IPS-20b (cell line): ENCODE results near the gene SUGCT.
"Not testable (repeated sequence)": the region's sequence is repeated elsewhere in the genome, so short reads cannot be mapped to it uniquely, and the experiment has no call there.

Source experiments
- H3K27ac ChIP-seq: one replicate; pipeline ENCODE4 v1.5.1; 2013; ENCODE audit warnings: low read length
- H3K27me3 ChIP-seq: 2 replicates; pipeline ENCODE4 v1.6.1; 2013; ENCODE audit warnings: mild to moderate bottlenecking, low read length, inconsistent platforms; ENCODE audit not compliant: insufficient read depth
- H3K36me3 ChIP-seq: 2 replicates; pipeline ENCODE4 v1.6.1; 2013; ENCODE audit warnings: low read depth, mild to moderate bottlenecking, inconsistent platforms, low read length, moderate library complexity; ENCODE audit not compliant: insufficient read depth
- H3K4me1 ChIP-seq: 2 replicates; pipeline ENCODE4 v1.6.1; 2013; ENCODE audit warnings: mild to moderate bottlenecking, control low read depth, inconsistent platforms, low read length, moderate library complexity; ENCODE audit not compliant: insufficient read depth
- H3K4me3 ChIP-seq: 2 replicates; pipeline ENCODE4 v1.5.1; 2013; ENCODE audit warnings: mild to moderate bottlenecking, low read length, inconsistent platforms
- H3K9ac ChIP-seq: 2 replicates; pipeline ENCODE4 v1.6.1; 2013; ENCODE audit warnings: low read depth, mild to moderate bottlenecking, inconsistent platforms, low read length, moderate library complexity
- H3K9me3 ChIP-seq: 2 replicates; pipeline ENCODE4 v1.6.1; 2013; ENCODE audit warnings: mild to moderate bottlenecking, low read depth, low read length, inconsistent platforms; ENCODE audit not compliant: insufficient read depth

SUGCT gene

DNA sequence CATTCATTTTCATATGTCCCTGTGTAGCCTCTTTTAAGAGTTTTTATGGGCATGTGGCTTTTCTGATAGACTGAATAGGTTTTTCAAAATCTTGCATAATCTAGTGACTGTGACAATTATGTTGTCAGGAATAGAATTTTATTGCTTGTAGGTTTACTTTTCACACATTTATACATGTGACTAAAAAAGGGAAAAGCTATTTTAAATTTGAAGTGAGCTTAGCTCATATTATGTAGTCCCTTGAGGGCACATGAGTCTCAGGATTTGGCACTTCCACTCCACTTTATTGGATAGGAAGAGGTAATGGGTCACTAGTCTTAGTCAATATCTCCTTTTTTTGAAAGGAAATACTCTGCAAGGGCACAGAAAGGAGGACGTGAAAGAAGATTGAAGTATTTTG, 247.3 kb downstream of the SUGCT start:
- Histone ChIP-seq H3K9ac (no peak overlapping the region), H3K9me3 (no peaks in the 10 kb centered on the region; the same call in 1 of the 2 replicates), H3K27ac (no peak overlapping the region), H3K36me3 (no peaks in the 10 kb centered on the region), H3K4me1 (no peaks in the 10 kb centered on the region; the same call in 1 of the 2 replicates), H3K27me3 (no peaks in the 10 kb centered on the region), H3K4me3 (no peak overlapping the region)

DNA sequence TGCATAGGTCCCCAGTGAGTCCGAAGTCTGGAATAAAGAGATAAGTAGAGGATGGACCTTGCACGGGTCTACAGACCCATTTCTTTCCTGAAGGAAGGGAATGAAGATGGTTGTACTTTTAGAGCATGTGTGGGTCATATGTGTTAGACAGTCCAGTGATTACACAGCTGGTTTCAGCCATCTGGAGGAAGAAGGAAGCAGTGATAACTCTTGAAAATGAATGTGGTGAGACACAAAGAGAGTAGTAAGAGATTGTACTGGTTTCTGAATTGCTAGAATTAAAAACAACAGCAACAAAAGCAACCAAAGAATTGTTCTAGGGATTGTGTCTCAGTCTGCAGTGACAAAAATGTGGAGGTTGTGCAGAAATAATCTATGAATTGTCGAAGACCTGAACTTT, 258.9 kb downstream of the SUGCT start:
- H3K27me3 ChIP-seq: no peaks in the 10 kb centered on the region
- no peaks in the 10 kb centered on the region for H3K36me3 ChIP-seq
- H3K9ac ChIP-seq: no peak overlapping the region
- H3K9me3 ChIP-seq: no peaks in the 10 kb centered on the region
- H3K4me1 ChIP-seq: no peaks in the 10 kb centered on the region
- no peak overlapping the region for H3K4me3 ChIP-seq
- H3K27ac ChIP-seq: no peak overlapping the region

DNA sequence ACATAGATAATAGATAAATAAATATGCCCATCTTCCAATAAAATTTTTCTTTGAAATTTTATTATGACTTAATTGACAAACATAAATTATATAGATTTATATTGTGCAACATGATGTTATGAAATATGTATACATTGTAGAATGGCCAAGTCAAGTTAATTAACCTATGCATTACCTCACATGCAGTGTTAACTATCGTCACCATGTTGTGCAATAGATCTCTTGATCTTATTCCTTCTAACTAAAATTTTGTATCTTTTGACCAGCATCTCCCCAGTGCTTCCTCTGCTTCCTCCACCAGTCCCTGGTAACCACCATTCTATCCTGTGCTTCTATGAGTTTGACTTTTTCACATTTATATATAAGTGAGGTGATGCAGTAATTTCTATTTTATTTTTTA, 259.6 kb downstream of the SUGCT start:
- Histone ChIP-seq H3K9ac (no peak overlapping the region), H3K36me3 (no peaks in the 10 kb centered on the region), H3K4me3 (no peak overlapping the region), H3K9me3 (no peaks in the 10 kb centered on the region), H3K4me1 (no peaks in the 10 kb centered on the region), H3K27me3 (no peaks in the 10 kb centered on the region), H3K27ac (no peak overlapping the region)

- Histone ChIP-seq H3K4me1 (no peaks in the 10 kb centered on the region), H3K27ac (no peak overlapping the region), H3K27me3 (no peaks in the 10 kb centered on the region), H3K9me3 (no peaks in the 10 kb centered on the region), H3K36me3 (no peaks in the 10 kb centered on the region), H3K9ac (no peak overlapping the region), H3K4me3 (no peak overlapping the region)
Measured at GRCh38 chr7:40400525-40400924, 265.7 kb downstream of the SUGCT start.

DNA sequence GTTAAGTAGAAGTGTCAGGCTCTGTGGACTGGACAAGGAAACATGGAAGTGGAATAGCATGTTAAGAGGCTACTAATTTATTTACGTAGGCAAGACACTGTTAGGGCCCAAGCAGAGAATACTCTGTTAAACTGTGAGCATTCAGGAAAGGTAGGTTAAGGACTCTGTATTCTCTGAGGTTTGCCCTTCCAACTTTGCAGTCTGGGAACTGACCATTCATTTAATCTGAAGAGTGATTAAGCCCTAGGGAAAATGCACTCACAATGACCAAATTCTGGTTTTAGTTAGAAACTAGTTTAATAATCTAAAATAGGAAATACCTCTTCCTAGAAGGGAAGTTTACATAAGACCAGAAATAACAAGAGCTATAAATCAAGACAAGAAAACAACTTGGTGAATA, 266.6 kb downstream of the SUGCT start:
- Histone ChIP-seq H3K4me3 (no peak overlapping the region), H3K27me3 (no peaks in the 10 kb centered on the region), H3K9ac (no peak overlapping the region), H3K9me3 (no peaks in the 10 kb centered on the region), H3K27ac (no peak overlapping the region), H3K36me3 (no peaks in the 10 kb centered on the region), H3K4me1 (no peaks in the 10 kb centered on the region)

GRCh38 chr7:40402661-40403060, 267.9 kb downstream of the SUGCT start:
- Histone ChIP-seq H3K4me3 (no peak overlapping the region), H3K9me3 (no peaks in the 10 kb centered on the region), H3K9ac (no peak overlapping the region), H3K27me3 (no peaks in the 10 kb centered on the region), H3K36me3 (no peaks in the 10 kb centered on the region), H3K27ac (no peak overlapping the region), H3K4me1 (no peaks in the 10 kb centered on the region)

GRCh38 chr7:40403703-40404476, 269.1 kb downstream of the SUGCT start:
- no peaks in the 10 kb centered on the region for H3K27me3 ChIP-seq
- no peak overlapping the region for H3K9ac ChIP-seq
- H3K4me3 ChIP-seq: no peak overlapping the region
- no peak overlapping the region for H3K27ac ChIP-seq
- no peaks in the 10 kb centered on the region for H3K36me3 ChIP-seq
- H3K4me1 ChIP-seq: no peaks in the 10 kb centered on the region
- H3K9me3 ChIP-seq: no peaks in the 10 kb centered on the region

DNA sequence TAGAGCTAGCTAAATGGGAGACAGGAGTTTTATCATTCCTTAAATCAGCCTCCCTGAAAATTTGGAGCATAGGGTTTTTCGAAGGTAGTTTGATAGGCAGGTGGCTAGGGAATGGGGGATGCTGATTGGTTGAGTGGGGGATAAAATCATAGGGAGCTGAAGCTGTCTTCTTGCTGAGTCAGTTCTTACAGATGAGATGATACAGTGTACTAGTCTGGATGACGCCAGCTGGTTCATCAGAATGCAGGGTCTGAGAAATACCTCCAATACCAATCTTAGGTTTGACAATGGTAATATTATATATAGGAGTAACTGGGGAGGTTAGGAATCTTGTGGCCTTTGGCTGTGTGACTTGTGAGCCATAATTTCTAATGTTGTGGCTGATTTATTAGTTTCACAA, 271.2 kb downstream of the SUGCT start:
- no peaks in the 10 kb centered on the region for H3K27me3 ChIP-seq
- H3K9ac ChIP-seq: no peak overlapping the region
- H3K9me3 ChIP-seq: no peaks in the 10 kb centered on the region
- H3K27ac ChIP-seq: no peak overlapping the region
- no peaks in the 10 kb centered on the region for H3K4me1 ChIP-seq
- no peaks in the 10 kb centered on the region for H3K36me3 ChIP-seq
- no peak overlapping the region for H3K4me3 ChIP-seq

GRCh38 chr7:40412323-40412722, 277.5 kb downstream of the SUGCT start:
- Histone ChIP-seq H3K9me3 (no peaks in the 10 kb centered on the region), H3K27me3 (no peaks in the 10 kb centered on the region), H3K9ac (no peak overlapping the region)

GRCh38 chr7:40414704-40415103, 279.9 kb downstream of the SUGCT start:
- H3K9ac ChIP-seq, H3K36me3 ChIP-seq, H3K9me3 ChIP-seq, H3K4me3 ChIP-seq, H3K27ac ChIP-seq, H3K27me3 ChIP-seq, H3K4me1 ChIP-seq: not testable (repeated sequence)

More at GRCh38 chr7:40412323-40412722, 277.5 kb downstream of the SUGCT start:
- Histone ChIP-seq H3K27ac (no peak overlapping the region), H3K36me3 (no peaks in the 10 kb centered on the region), H3K4me3 (no peak overlapping the region), H3K4me1 (no peaks in the 10 kb centered on the region)

- Histone ChIP-seq H3K4me3 (no peak overlapping the region), H3K4me1 (no peaks in the 10 kb centered on the region), H3K27me3 (no peaks in the 10 kb centered on the region), H3K36me3 (no peaks in the 10 kb centered on the region), H3K9ac (no peak overlapping the region), H3K9me3 (no peaks in the 10 kb centered on the region), H3K27ac (no peak overlapping the region)
Measured at GRCh38 chr7:40418448-40418847, 283.6 kb downstream of the SUGCT start.

- Histone ChIP-seq H3K4me3 (no peak overlapping the region), H3K36me3 (no peaks in the 10 kb centered on the region), H3K4me1 (no peaks in the 10 kb centered on the region), H3K9ac (no peak overlapping the region), H3K9me3 (no peaks in the 10 kb centered on the region), H3K27ac (no peak overlapping the region), H3K27me3 (no peaks in the 10 kb centered on the region)
Measured at GRCh38 chr7:40418983-40419382, 284.2 kb downstream of the SUGCT start.
